PC-3 (cell line): ENCODE results near the gene RAF1.

Experiments used
- EZH2 ChIP-seq: fragments of 300-600 bp; sonication (generic); IDR thresholded peaks from one replicate; pipeline ENCODE4 v1.6.1; 2017; ENCODE audit warnings: antibody characterized with exemption, mild to moderate bottlenecking, low read length; ENCODE audit not compliant: unreplicated experiment
- EZH2phosphoT487 ChIP-seq: fragments of 300-600 bp; sonication (generic); IDR thresholded peaks from 2 replicates; pipeline ENCODE4 v1.6.1; 2018; ENCODE audit warnings: mild to moderate bottlenecking, antibody characterized with exemption, low read length, borderline replicate concordance
- TF ChIP-seq, protein P1 (sequence below): fragments of 300-600 bp; sonication (generic); conservative IDR thresholded peaks from 2 replicates; pipeline ENCODE4 v1.5.1; 2017; ENCODE audit warnings: antibody characterized with exemption, low read depth, mild to moderate bottlenecking, low read length

DNA sequence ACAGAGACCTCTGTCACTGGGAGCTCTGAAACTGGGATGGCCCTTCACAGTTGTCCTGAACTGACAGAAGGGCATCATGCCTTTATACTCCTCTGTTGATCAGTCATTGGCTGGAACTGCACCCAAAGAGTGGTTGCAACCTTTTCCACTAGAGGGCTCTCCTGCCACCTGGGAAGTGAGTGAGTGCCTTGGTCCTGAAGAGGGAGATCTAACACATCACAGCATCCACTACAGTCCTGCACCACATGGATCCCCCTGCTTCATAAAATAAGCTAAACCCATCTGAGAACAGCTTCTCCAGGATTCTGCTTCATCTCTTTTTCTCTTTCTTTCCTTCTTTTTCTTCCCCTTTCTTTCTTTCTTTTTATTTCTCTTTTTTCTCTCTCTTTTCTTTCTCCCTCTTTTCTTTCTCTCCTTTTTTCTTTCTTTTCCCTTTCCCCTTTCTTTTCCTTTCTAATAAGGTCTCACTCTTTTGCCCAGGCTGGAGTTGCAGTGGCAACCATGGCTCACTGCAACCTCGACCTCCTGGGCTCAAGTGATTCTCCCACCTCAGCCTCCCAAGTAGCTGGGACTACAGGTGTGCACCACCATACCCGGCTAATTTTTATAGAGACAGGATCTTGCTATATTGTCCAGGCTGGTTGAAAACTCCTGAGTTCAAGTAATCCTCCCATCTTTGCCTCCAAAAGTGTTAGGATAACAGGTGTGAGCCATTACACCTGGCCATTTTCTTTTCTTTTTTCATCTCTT, 42.8 kb upstream of the RAF1 start:
- TF ChIP-seq, protein P1, sequence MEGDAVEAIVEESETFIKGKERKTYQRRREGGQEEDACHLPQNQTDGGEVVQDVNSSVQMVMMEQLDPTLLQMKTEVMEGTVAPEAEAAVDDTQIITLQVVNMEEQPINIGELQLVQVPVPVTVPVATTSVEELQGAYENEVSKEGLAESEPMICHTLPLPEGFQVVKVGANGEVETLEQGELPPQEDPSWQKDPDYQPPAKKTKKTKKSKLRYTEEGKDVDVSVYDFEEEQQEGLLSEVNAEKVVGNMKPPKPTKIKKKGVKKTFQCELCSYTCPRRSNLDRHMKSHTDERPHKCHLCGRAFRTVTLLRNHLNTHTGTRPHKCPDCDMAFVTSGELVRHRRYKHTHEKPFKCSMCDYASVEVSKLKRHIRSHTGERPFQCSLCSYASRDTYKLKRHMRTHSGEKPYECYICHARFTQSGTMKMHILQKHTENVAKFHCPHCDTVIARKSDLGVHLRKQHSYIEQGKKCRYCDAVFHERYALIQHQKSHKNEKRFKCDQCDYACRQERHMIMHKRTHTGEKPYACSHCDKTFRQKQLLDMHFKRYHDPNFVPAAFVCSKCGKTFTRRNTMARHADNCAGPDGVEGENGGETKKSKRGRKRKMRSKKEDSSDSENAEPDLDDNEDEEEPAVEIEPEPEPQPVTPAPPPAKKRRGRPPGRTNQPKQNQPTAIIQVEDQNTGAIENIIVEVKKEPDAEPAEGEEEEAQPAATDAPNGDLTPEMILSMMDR: peak; percentile 96
- TF ChIP-seq EZH2phosphoT487 (no peak), EZH2 (no peak)
